Endothelial cell of umbilical vein (primary cell): ENCODE results near the gene DAG1. TPM values are rescaled to one million over a fixed set of nuclear protein-coding genes. Genes with fewer than 3 reads are reported as not detected.

Experiments used
- BruUV-seq: library from RNA; stranded (reverse); fragments of 400-500 nt; replicated peaks from 2 replicates; lab custom pipeline; 2021; lab: Mats Ljungman, UMichigan
- CTCF ChIA-PET: fragments of 300-600, 350-600 bp; sonication (Branson Sonifier 250); formaldehyde crosslinking; loops from one replicate; lab custom pipeline; 2021; ENCODE audit warnings: antibody characterized with exemption, inconsistent platforms; lab: Charles Lee
- POLR2A ChIA-PET: fragments of 300-600, 350-600 bp; sonication (Branson Sonifier 250); formaldehyde crosslinking; loops from one replicate; lab custom pipeline; 2021; ENCODE audit warnings: antibody characterized with exemption, inconsistent platforms; lab: Charles Lee
- DNase-seq: peaks from one replicate; pipeline ENCODE4 v3.0.0-alpha.2; 2011; ENCODE audit warnings: low read depth, low spot score
- FAIRE-seq: peaks from 2 replicates; lab custom pipeline; 2011; peaks lifted over from hg19 to GRCh38; lab: Jason Lieb, UNC
- H2AFZ ChIP-seq: 2 replicates; pipeline ENCODE4 v1.6.0; 2012; ENCODE audit warnings: low read depth, low read length, control low read depth, inconsistent platforms
- H3K27ac ChIP-seq: 2 replicates; pipeline ENCODE4 v1.5.1; 2011; ENCODE audit warnings: low read depth, mild to moderate bottlenecking, control low read depth, low read length, moderate library complexity; ENCODE audit not compliant: insufficient read depth
- H3K27me3 ChIP-seq, 2 experiments: 2 replicates each; pipeline versions ENCODE4 v1.6.0 to v1.6.1; 2011; ENCODE audit warnings: low read length in 2 of 2, mixed read lengths in 1 of 2; ENCODE audit not compliant: control insufficient read depth in 2 of 2, insufficient read depth in 2 of 2
- H3K36me3 ChIP-seq, 2 experiments: 2 replicates in 1 of 2; 3 replicates in 1 of 2; pipeline ENCODE4 v1.5.1; 2011; ENCODE audit warnings: low read length in 2 of 2, mild to moderate bottlenecking in 1 of 2, moderate library complexity in 1 of 2; ENCODE audit not compliant: control insufficient read depth in 2 of 2, insufficient read depth in 2 of 2; ENCODE audit errors: extremely low read depth in 1 of 2
- H3K4me1 ChIP-seq: 3 replicates; pipeline ENCODE4 v1.5.1; 2011; ENCODE audit warnings: mild to moderate bottlenecking, low read length; ENCODE audit not compliant: control insufficient read depth, insufficient read depth; ENCODE audit errors: extremely low read depth
- H3K4me2 ChIP-seq: 2 replicates; pipeline ENCODE4 v1.6.1; 2011; ENCODE audit warnings: low read length, control low read depth, mixed read lengths; ENCODE audit not compliant: insufficient read depth
- H3K4me3 ChIP-seq, 3 experiments: fragments of 200-600 bp in 1 of 3; sonication (generic), shearing (Covaris generic) in 1 of 3; replicated peaks in 1 of 3; 2 replicates each; pipeline ENCODE4 v1.5.1; 2011 to 2016; ENCODE audit warnings: control low read depth in 3 of 3, low read length in 3 of 3, mild to moderate bottlenecking in 2 of 3, inconsistent platforms in 1 of 3, low read depth in 1 of 3, moderate library complexity in 1 of 3; ENCODE audit not compliant: insufficient read depth in 1 of 3
- H3K79me2 ChIP-seq: 2 replicates; pipeline ENCODE4 v1.6.0; 2012; ENCODE audit warnings: low read length, inconsistent platforms; ENCODE audit not compliant: control insufficient read depth, insufficient read depth
- H3K9ac ChIP-seq: replicated peaks from 2 replicates; pipeline ENCODE3; 2011; ENCODE audit warnings: low read length, control low read depth; ENCODE audit not compliant: insufficient read depth; ENCODE audit errors: extremely low read depth
- H3K9me1 ChIP-seq: replicated peaks from 3 replicates; pipeline ENCODE4 v1.6.0; 2011; ENCODE audit warnings: mild to moderate bottlenecking, low read length; ENCODE audit not compliant: control insufficient read depth, insufficient read depth; ENCODE audit errors: extremely low read depth
- H3K9me3 ChIP-seq: replicated peaks from 2 replicates; pipeline ENCODE4 v1.5.1; 2012; ENCODE audit warnings: low read length, inconsistent platforms; ENCODE audit not compliant: control insufficient read depth, insufficient read depth
- H4K20me1 ChIP-seq: replicated peaks from 2 replicates; pipeline ENCODE3; 2011; ENCODE audit warnings: mild to moderate bottlenecking, low read length; ENCODE audit not compliant: control insufficient read depth, insufficient read depth; ENCODE audit errors: extremely low read depth
- EZH2 ChIP-seq: IDR thresholded peaks from 2 replicates; pipeline ENCODE4 v1.6.1; 2012; ENCODE audit warnings: borderline replicate concordance, low read depth, mild to moderate bottlenecking, moderate library complexity, low read length, inconsistent platforms; ENCODE audit not compliant: severe bottlenecking
- MYC ChIP-seq: IDR thresholded peaks from one replicate; pipeline ENCODE4 v1.6.1; 2011; ENCODE audit warnings: mild to moderate bottlenecking, low read depth, low read length
- POLR2A ChIP-seq: IDR thresholded peaks from 2 replicates; pipeline ENCODE4 v1.6.1; 2012; ENCODE audit warnings: low read depth, mild to moderate bottlenecking, control low read depth, low read length
- POLR2AphosphoS5 ChIP-seq: IDR thresholded peaks from 2 replicates; pipeline ENCODE4 v1.6.1; 2012; ENCODE audit warnings: low read depth, mild to moderate bottlenecking, control low read depth, low read length, moderate library complexity; ENCODE audit not compliant: insufficient read depth
- dilution Hi-C: fragments of 300-500 bp; cut with MboI; formaldehyde crosslinking; loops from one replicate; pipeline ENCODE4 v1.15.0; 2019; ENCODE audit warnings: low sequenced_read_pairs; ENCODE audit not compliant: extremely low pct_ligation_motif_present
- intact Hi-C: fragments of 100-400 bp; cut with micrococcal nuclease; formaldehyde crosslinking; loops from one replicate; pipeline ENCODE4 v1.10.0; 2022
- polyA plus RNA-seq, 4 experiments: library from polyadenylated mRNA; depleted of rRNA in 3 of 4; stranded (reverse) in 3 of 4; unstranded in 1 of 4; fragments of >200 nt; gene quantifications; 2 replicates each; pipeline versions ENCODE4 v1.2.1 to v1.2.3, GENCODE V29; 2011 to 2012; ENCODE audit warnings: missing spikeins in 1 of 4
- total RNA-seq: library from RNA; stranded (reverse); gene quantifications from 2 replicates; pipeline ENCODE4 v1.2.3, GENCODE V29; 2021

DAG1 gene
- total and polyA plus RNA-seq, 2 donors (not counting 3 experiments of a cell fraction or from before 2014, with no cell fraction given): 59.6 to 97.5 TPM

GRCh38 chr3:49482766-49483165 is 12.7 kb downstream of the DAG1 start:
- Histone ChIP-seq H3K27me3 (no peaks in the 10 kb centered on the region), H3K79me2 (peaks cover 2% of the 10 kb centered on the region), H3K9me1 (no peaks in the 10 kb centered on the region), H3K9ac (no peak overlapping the region), H3K9me3 (no peaks in the 10 kb centered on the region), H3K4me3 (no peak overlapping the region), H2AFZ (no peak overlapping the region), H3K27ac (no peak overlapping the region), H3K4me2 (no peak overlapping the region), H3K4me1 (no peaks in the 10 kb centered on the region), H4K20me1 (no peaks in the 10 kb centered on the region), H3K36me3 (no peaks in the 10 kb centered on the region)
- FAIRE-seq (no peak), DNase-seq (no peak)
- CTCF ChIA-PET: no interaction called here
- dilution Hi-C loops: no loop called here
- no TSS peak for BruUV-seq
- intact Hi-C loops: no loop called here
- TF ChIP-seq POLR2AphosphoS5 (no peak), POLR2A (no peak), MYC (no peak), EZH2 (no peak)
- POLR2A ChIA-PET: no interaction called here

- CTCF ChIA-PET: interaction anchor here (1.7 kb wide), 1 partner anchor 55 kb away, joined by 3 read pairs; no protein-coding TSS in a partner anchor
- POLR2A ChIA-PET: no interaction called here
- no peak for DNase-seq
- peaks cover 2% of the 10 kb centered on the region for H3K79me2 ChIP-seq
- dilution Hi-C loops: no loop called here
- no peak overlapping the region for H2AFZ ChIP-seq
- no peaks in the 10 kb centered on the region for H3K9me3 ChIP-seq
- no peaks in the 10 kb centered on the region for H3K36me3 ChIP-seq
- intact Hi-C loops: no loop called here
- no peaks in the 10 kb centered on the region for H3K4me1 ChIP-seq
- H3K9ac ChIP-seq: no peak overlapping the region
- no peak for FAIRE-seq
- no peaks in the 10 kb centered on the region for H4K20me1 ChIP-seq
- no peak for TF ChIP-seq POLR2A
- H3K4me3 ChIP-seq: no peak overlapping the region
- H3K4me2 ChIP-seq: no peak overlapping the region
- no peak overlapping the region for H3K27ac ChIP-seq
- BruUV-seq: no TSS peak
- H3K27me3 ChIP-seq: no peaks in the 10 kb centered on the region
- no peaks in the 10 kb centered on the region for H3K9me1 ChIP-seq
Measured at GRCh38 chr3:49484471-49484870, 14.4 kb downstream of the DAG1 start.
